GM12801 (cell line): ENCODE data around the gene ZBTB32.

Experiments used
- TF ChIP-seq, protein P1 (sequence below): IDR thresholded peaks from one replicate; pipeline ENCODE4 v1.5.1; 2011; ENCODE audit warnings: control low read depth; ENCODE audit not compliant: insufficient read length; ENCODE audit errors: extremely low read depth

The ZBTB32 gene

DNA sequence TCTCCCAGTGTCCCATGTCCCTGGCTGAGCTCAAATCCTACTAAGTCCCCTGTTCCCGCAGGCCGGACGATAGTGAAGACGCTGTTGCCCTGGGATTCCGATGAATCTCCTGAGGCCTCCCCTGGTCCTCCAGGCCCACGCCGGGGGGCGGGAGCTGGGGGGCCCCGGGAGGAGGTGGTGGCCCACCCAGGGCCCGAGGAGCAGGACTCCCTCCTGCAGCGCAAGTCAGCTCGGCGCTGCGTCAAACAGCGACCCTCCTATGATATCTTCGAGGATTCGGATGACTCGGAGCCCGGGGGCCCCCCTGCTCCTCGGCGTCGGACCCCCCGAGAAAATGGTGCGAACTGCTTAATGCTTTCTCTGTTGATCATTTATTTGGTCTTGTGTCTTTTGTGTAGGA lies 19.3 kb downstream of the ZBTB32 start:
- TF ChIP-seq, protein P1, sequence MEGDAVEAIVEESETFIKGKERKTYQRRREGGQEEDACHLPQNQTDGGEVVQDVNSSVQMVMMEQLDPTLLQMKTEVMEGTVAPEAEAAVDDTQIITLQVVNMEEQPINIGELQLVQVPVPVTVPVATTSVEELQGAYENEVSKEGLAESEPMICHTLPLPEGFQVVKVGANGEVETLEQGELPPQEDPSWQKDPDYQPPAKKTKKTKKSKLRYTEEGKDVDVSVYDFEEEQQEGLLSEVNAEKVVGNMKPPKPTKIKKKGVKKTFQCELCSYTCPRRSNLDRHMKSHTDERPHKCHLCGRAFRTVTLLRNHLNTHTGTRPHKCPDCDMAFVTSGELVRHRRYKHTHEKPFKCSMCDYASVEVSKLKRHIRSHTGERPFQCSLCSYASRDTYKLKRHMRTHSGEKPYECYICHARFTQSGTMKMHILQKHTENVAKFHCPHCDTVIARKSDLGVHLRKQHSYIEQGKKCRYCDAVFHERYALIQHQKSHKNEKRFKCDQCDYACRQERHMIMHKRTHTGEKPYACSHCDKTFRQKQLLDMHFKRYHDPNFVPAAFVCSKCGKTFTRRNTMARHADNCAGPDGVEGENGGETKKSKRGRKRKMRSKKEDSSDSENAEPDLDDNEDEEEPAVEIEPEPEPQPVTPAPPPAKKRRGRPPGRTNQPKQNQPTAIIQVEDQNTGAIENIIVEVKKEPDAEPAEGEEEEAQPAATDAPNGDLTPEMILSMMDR: no peak

DNA sequence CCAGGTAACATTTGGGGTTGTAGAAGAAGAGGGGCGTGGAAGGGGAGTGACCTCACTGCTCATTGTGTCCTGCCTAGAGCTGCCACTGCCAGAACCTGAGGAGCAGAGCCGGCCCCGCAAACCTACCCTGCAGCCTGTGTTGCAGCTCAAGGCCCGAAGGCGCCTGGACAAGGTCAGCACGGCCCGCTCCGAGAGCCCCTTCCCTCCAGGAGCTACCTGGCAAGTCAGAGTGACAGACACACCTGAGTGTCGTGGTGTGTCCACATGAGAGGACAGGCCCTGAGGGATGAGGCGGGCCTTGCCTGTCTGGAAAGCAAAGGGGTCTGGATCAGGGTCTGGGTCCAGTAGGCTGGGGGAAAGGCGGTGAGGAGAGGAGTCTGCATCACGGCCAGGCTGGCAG lies 20.2 kb downstream of the ZBTB32 start:
- TF ChIP-seq, protein P1: no peak

DNA sequence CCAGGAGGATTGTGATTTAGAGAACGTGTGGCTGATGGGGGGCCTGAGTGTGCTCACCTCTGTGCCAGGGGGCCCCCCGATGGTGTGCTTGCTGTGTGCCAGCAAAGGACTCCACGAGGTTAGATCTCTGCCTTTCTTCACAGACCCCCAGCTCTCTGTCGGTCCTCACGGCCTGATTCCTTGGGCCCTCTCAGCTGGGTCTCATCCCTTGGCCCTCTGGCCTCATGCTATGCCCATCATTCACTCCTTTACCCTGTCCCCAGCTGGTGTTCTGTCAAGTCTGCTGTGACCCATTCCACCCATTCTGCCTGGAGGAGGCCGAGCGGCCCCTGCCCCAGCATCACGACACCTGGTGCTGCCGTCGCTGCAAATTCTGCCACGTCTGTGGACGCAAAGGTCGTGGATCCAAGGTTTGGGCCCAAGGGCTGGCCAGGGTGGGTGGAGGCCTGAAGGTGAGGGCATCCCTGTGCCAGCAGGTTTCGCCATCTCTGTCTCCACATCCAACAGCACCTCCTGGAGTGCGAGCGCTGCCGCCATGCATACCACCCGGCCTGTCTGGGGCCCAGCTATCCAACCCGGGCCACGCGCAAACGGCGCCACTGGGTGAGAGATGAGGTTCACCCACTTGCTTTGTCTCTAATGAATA lies 21.0 kb downstream of the ZBTB32 start:
- TF ChIP-seq, protein P1: no peak

DNA sequence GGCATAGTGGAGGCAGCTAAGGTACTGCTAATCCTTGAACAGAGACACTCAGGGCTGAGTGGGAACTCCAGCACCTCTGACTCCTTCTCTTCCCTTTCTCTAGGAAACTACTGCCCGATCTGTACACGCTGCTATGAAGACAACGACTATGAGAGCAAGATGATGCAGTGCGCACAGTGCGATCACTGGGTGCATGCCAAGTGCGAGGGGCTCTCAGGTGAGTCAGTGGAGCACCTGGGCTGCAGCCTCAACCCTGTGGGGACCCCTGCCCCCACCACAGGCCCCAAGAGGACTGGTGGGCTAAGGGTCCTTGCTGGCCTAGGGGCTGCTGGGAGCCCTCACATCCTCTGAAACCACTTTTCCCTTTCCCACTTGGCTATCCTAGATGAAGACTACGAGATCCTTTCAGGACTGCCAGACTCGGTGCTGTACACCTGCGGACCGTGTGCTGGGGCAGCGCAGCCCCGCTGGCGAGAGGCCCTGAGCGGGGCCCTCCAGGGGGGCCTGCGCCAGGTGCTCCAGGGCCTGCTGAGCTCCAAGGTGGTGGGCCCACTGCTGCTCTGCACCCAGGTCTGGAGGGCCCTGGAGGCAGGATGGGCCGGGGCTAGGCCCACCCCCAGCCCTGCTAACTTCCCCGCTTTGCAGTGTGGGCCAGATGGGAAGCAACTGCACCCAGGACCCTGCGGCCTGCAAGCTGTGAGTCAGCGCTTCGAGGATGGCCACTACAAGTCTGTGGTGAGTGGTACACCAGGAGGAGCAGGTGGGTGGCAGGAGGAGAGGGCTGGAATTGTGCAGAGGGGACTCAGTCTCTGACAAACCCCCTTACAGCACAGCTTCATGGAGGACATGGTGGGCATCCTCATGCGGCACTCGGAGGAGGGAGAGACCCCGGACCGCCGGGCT lies 22.9 kb downstream of the ZBTB32 start:
- TF ChIP-seq, protein P1: no peak

DNA sequence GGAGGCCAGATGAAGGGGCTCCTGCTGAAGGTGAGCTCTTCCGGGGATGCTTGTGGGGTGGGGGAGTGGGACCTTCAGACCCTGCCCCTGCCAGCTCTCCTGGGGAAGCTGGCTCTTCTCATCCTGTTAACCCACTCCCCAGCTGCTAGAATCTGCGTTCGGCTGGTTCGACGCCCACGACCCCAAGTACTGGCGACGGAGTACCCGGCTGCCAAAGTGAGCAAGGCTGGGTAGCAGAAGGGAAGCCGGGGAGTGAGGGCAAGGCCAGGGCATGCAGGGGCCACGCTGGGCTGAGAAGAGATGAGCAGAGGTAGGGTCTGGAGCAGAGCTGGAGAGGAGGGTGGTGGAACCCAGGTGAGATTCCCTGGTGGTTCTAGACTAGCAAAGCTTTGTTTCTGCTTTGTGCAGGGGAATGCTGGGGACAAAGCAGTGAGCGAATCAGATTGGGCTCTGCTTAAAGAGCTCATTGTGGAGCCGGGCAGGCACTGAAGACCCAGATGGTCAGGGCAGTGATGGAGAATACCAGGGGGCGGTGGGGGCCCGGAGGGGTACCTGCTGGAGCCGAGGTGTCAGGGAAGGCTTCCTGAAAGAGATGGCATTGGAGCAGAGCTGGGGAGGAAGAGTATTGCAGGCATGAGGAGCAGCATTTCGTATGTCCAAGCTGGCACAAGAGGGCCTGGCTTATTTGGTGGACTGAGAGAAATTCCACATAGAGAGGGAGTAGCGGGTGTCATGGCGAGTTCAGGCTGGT lies 23.8 kb downstream of the ZBTB32 start:
- TF ChIP-seq, protein P1: no peak

DNA sequence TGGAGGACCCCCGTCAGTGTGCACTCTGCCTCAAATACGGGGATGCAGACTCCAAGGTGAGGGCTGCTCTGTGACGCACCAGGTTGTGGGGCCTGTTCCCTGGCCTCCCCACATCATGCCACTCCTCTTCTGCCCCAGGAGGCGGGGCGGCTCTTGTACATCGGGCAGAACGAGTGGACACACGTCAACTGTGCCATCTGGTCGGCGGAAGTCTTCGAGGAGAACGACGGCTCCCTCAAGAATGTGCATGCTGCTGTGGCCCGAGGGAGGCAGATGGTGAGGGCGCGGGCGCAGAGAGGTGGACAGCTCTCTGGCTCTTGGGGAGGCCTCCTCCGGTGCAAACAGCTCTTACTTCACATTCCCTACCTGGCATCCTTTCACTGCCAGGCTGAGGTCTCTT lies 24.7 kb downstream of the ZBTB32 start:
- TF ChIP-seq, protein P1: no peak

DNA sequence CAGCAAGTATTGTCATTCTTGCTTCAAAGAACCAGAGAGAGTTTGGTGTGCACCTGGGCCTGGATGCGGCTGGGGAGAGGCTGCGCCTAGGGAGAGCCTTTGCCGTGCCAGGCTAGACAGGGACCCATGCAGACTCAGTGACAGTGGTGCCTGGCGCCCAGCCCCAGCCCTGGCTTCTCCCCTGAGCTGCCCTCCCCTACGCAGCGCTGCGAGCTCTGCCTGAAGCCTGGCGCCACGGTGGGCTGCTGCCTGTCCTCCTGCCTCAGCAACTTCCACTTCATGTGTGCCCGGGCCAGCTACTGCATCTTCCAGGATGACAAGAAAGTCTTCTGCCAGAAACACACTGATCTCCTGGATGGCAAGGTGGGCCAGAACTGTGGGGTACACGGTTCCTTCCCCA lies 25.4 kb downstream of the ZBTB32 start:
- TF ChIP-seq, protein P1: no peak
